ENCODE data around the gene TBR1.
A peak's percentile ranks its signal among the peaks of the same experiment; 100 is the strongest.

TBR1 gene

GRCh38 chr2:161423421-161424393 is 7.6 kb downstream of the TBR1 start:
- Histone ChIP-seq H2AFZ (ENCODE audit: low read length, unreplicated experiment) (peak overlapping the region; percentile 66), H3K36me3 (ENCODE audit: insufficient read depth, low read length) (no peaks in the 10 kb centered on the region), H3K27me3 (ENCODE audit: insufficient read depth, low read length) (peaks cover 100% of the 10 kb centered on the region), H3K4me3 (ENCODE audit: low read depth, low read length) (peak overlapping the region; percentile 65), H3K27ac (ENCODE audit: low read depth, low read length) (no peak overlapping the region), H3K79me2 (ENCODE audit: control insufficient read depth, insufficient read depth, low read length, unreplicated experiment) (no peaks in the 10 kb centered on the region), H3K4me1 (ENCODE audit: control insufficient read depth, insufficient read depth, low read length, unreplicated experiment) (no peaks in the 10 kb centered on the region)

DNA sequence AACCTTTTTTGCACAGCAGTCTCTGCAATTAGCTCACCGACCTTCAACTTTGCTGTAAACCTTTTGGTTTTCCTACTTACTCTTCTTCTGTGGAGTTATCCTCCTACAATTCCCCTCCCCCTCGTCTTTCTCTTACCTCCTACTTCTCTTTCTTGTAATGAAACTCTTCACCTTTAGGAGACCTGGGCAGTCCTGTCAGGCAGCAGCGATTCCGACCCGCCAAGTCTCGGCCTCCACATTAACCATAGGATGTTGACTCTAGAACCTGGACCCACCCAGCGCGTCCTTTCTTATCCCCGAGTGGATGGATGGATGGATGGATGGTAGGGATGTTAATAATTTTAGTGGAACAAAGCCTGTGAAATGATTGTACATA is 8.3 kb downstream of the TBR1 start:
- H3K27ac ChIP-seq (ENCODE audit: low read depth, low read length), result no peak overlapping the region
- H3K4me1 ChIP-seq (ENCODE audit: control insufficient read depth, insufficient read depth, low read length, unreplicated experiment), result no peaks in the 10 kb centered on the region
- no peaks in the 10 kb centered on the region for H3K36me3 ChIP-seq (ENCODE audit: insufficient read depth, low read length)
- H3K27me3 ChIP-seq (ENCODE audit: insufficient read depth, low read length), result peaks cover 96% of the 10 kb centered on the region
- H2AFZ ChIP-seq (ENCODE audit: low read length, unreplicated experiment), result no peak overlapping the region
- peak overlapping the region; percentile 65; the same call in 1 of the 2 replicates for H3K4me3 ChIP-seq (ENCODE audit: low read depth, low read length)
- H3K79me2 ChIP-seq (ENCODE audit: control insufficient read depth, insufficient read depth, low read length, unreplicated experiment), result no peaks in the 10 kb centered on the region

DNA sequence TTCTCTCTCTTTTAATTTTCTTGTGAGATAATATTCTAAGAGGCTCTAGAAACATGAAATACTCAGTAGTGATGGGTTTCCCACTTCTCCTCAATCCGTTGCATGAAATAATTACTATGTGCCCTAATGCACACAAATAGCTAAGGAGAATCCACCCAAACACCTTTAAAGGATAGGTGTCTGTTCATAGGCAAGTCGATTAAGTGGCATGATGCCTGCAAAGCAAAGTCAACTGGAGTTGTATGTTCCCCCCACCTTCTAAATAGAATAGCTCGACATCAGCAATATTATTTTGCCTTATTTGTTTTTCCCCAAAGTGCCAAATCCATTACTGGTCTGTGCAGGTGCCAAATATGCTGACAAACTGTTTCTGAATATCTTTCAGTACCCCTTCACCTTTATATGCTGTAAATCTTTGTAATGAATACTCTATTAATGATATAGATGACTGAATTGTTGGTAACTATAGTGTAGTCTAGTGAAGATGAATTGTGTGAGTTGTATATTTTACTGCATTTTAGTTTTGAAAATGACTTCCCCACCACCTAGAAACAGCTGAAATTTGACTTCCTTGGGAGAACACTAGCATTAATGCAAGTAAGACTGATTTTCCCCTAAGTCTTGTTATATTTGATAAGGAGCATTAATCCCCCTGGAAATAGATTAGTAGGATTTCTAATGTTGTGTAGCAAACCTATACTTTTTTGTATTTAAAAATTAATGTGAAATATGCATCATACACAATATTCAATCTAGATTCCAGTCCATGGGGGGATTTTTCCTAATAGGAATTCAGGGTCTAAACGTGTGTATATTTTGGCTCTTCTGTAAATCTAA is 9.0 kb downstream of the TBR1 start:
- Histone ChIP-seq H3K4me3 (ENCODE audit: low read depth, low read length) (no peak overlapping the region), H3K79me2 (ENCODE audit: control insufficient read depth, insufficient read depth, low read length, unreplicated experiment) (no peaks in the 10 kb centered on the region), H3K27ac (ENCODE audit: low read depth, low read length) (no peak overlapping the region), H3K36me3 (ENCODE audit: insufficient read depth, low read length) (no peaks in the 10 kb centered on the region), H2AFZ (ENCODE audit: low read length, unreplicated experiment) (no peak overlapping the region), H3K4me1 (ENCODE audit: control insufficient read depth, insufficient read depth, low read length, unreplicated experiment) (no peaks in the 10 kb centered on the region), H3K27me3 (ENCODE audit: insufficient read depth, low read length) (peaks cover 89% of the 10 kb centered on the region)

- H3K27me3 ChIP-seq (ENCODE audit: insufficient read depth, low read length), result peaks cover 85% of the 10 kb centered on the region
- H3K4me3 ChIP-seq (ENCODE audit: low read depth, low read length), result no peak overlapping the region
- H2AFZ ChIP-seq (ENCODE audit: low read length, unreplicated experiment), result no peak overlapping the region
- H3K27ac ChIP-seq (ENCODE audit: low read depth, low read length), result no peak overlapping the region
- H3K36me3 ChIP-seq (ENCODE audit: insufficient read depth, low read length), result no peaks in the 10 kb centered on the region
- H3K4me1 ChIP-seq (ENCODE audit: control insufficient read depth, insufficient read depth, low read length, unreplicated experiment), result no peaks in the 10 kb centered on the region
- no peaks in the 10 kb centered on the region for H3K79me2 ChIP-seq (ENCODE audit: control insufficient read depth, insufficient read depth, low read length, unreplicated experiment)
Observed at GRCh38 chr2:161425728-161426454, 9.8 kb downstream of the TBR1 start.

GRCh38 chr2:161426455-161426921 is 10.4 kb downstream of the TBR1 start:
- Histone ChIP-seq H3K27ac (ENCODE audit: low read depth, low read length) (no peak overlapping the region), H3K36me3 (ENCODE audit: insufficient read depth, low read length) (no peaks in the 10 kb centered on the region), H3K27me3 (ENCODE audit: insufficient read depth, low read length) (peaks cover 79% of the 10 kb centered on the region), H2AFZ (ENCODE audit: low read length, unreplicated experiment) (no peak overlapping the region), H3K4me1 (ENCODE audit: control insufficient read depth, insufficient read depth, low read length, unreplicated experiment) (no peaks in the 10 kb centered on the region), H3K79me2 (ENCODE audit: control insufficient read depth, insufficient read depth, low read length, unreplicated experiment) (no peaks in the 10 kb centered on the region), H3K4me3 (ENCODE audit: low read depth, low read length) (peak overlapping the region; percentile 79)

DNA sequence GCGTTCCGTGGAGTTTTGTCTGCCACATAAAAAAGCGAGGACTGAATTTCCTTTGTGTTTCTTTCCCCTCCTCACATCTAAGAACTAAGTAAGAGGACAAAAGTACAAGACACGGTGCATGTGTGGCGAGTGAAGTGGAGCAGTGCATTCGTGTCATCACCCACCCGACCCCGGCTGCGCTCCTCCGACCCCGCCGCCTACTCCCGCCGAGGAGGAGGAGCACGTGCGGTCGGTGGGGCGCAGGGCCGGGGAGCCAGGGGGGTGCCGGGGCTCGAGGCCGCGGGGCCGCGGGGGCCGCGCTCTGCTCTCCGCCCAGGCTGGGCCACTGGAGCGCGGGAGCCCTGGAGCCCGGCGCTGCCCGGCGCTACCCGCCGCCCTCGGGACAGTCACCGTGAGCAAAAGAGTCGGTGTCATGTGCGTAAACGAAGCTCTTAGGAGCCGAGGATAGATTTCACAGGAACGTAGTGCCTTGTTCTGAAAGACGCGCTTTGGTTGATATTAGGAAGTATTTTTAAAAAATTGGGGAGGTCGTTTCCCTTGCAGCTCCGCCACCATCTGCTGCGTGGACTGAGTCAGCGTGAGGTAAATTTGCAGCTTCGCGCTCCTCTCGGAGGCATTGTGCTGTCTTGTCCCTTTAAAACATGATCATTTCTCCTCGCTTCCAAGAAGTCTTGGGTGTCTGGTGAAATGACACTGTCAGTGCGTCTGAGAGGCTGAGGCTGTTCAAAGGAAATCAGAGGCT is 11.0 kb downstream of the TBR1 start:
- Histone ChIP-seq H3K27me3 (ENCODE audit: insufficient read depth, low read length) (peaks cover 73% of the 10 kb centered on the region), H3K4me1 (ENCODE audit: control insufficient read depth, insufficient read depth, low read length, unreplicated experiment) (no peaks in the 10 kb centered on the region)

GRCh38 chr2:161427664-161428587 is 11.8 kb downstream of the TBR1 start:
- H3K36me3 ChIP-seq (ENCODE audit: insufficient read depth, low read length), result no peaks in the 10 kb centered on the region
- peak overlapping the region; percentile 79 for H3K4me3 ChIP-seq (ENCODE audit: low read depth, low read length)
- no peak overlapping the region for H3K27ac ChIP-seq (ENCODE audit: low read depth, low read length)
- H3K4me1 ChIP-seq (ENCODE audit: control insufficient read depth, insufficient read depth, low read length, unreplicated experiment), result no peaks in the 10 kb centered on the region
- no peaks in the 10 kb centered on the region for H3K79me2 ChIP-seq (ENCODE audit: control insufficient read depth, insufficient read depth, low read length, unreplicated experiment)
- H2AFZ ChIP-seq (ENCODE audit: low read length, unreplicated experiment), result no peak overlapping the region
- H3K27me3 ChIP-seq (ENCODE audit: insufficient read depth, low read length), result peaks cover 65% of the 10 kb centered on the region

More for the DNA sequence above, 11.0 kb downstream of the TBR1 start:
- Histone ChIP-seq H3K27ac (ENCODE audit: low read depth, low read length) (no peak overlapping the region), H3K4me3 (ENCODE audit: low read depth, low read length) (peak overlapping the region; percentile 79), H3K79me2 (ENCODE audit: control insufficient read depth, insufficient read depth, low read length, unreplicated experiment) (no peaks in the 10 kb centered on the region), H2AFZ (ENCODE audit: low read length, unreplicated experiment) (peak overlapping the region; percentile 74), H3K36me3 (ENCODE audit: insufficient read depth, low read length) (no peaks in the 10 kb centered on the region)

DNA sequence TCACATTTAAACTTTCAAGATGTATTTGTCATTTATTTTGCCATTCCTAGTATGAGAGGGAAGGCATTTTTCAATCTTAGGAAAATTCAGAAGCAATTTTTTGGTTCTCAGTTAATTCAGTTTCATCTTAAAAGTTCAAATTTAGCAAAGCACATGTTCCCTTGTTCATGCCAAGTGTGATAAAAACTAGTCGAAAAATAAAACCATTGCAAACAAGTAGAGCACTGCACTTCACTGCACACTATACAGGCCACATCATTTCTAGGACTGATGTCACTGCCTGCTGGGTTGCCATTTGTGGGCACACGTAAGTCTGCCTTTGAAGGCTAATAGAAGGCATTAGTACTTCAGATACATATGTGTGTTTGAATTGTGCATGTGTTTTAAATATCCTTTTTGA is 14.3 kb downstream of the TBR1 start:
- Histone ChIP-seq H3K36me3 (ENCODE audit: insufficient read depth, low read length) (no peaks in the 10 kb centered on the region), H3K79me2 (ENCODE audit: control insufficient read depth, insufficient read depth, low read length, unreplicated experiment) (no peaks in the 10 kb centered on the region), H3K27me3 (ENCODE audit: insufficient read depth, low read length) (peaks cover 40% of the 10 kb centered on the region), H3K27ac (ENCODE audit: low read depth, low read length) (no peak overlapping the region), H3K4me3 (ENCODE audit: low read depth, low read length) (no peak overlapping the region), H2AFZ (ENCODE audit: low read length, unreplicated experiment) (no peak overlapping the region), H3K4me1 (ENCODE audit: control insufficient read depth, insufficient read depth, low read length, unreplicated experiment) (no peaks in the 10 kb centered on the region)

DNA sequence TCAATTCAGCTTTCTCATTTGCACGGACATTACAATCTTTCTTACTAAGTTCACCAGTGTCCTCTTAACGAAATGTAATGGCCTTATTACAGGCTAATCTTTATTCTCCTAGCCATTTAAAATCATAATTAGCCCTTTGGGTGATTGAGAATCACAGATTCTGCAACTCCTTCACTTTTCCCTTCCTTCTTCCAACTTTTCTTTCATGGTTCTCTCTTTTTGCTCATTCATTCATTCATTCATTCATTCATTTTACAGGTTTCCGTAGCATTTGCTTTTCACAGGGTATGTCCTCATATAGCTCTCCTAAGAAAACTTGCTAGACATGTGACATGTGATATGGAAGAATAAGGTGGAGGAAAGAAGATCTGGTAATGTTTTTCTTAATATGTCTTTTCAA is 16.0 kb downstream of the TBR1 start:
- no peak overlapping the region for H3K27ac ChIP-seq (ENCODE audit: low read depth, low read length)
- peaks cover 23% of the 10 kb centered on the region for H3K27me3 ChIP-seq (ENCODE audit: insufficient read depth, low read length)
- no peaks in the 10 kb centered on the region for H3K36me3 ChIP-seq (ENCODE audit: insufficient read depth, low read length)
- no peak overlapping the region for H2AFZ ChIP-seq (ENCODE audit: low read length, unreplicated experiment)
- H3K4me3 ChIP-seq (ENCODE audit: low read depth, low read length), result no peak overlapping the region
- no peaks in the 10 kb centered on the region for H3K4me1 ChIP-seq (ENCODE audit: control insufficient read depth, insufficient read depth, low read length, unreplicated experiment)
- no peaks in the 10 kb centered on the region for H3K79me2 ChIP-seq (ENCODE audit: control insufficient read depth, insufficient read depth, low read length, unreplicated experiment)

Measured in ACC112 (cell line).